Measurements from ENCODE around the gene IMMP2L. TPM values are rescaled to one million over a fixed set of nuclear protein-coding genes. Genes with fewer than 3 reads are reported as not detected.

IMMP2L gene
- total and polyA plus RNA-seq, 2 of the 4 experiments (the other 2 are of a cell fraction) = 5.8 to 9.3 TPM

DNA sequence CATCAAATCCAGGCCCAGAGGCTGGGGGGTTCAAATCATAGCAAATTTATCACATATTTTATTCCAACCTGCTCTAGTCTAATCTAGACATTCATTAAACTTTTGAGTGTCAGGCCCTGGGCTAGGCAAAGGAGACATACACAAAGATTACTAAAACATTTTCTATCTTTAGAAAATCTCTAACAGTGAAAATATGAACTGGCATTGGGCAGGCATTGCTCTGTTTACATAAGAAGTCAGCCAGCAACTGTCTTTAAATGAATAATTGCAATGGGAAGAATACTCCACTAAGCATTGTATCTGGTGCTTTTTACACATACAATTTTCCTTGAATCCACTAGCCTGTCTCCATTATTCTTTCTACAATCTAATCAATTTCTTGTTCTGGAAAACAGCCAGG, 693.8 kb downstream of the IMMP2L start:
- in situ Hi-C loops (cut with MboI; ENCODE audit: low sequenced_read_pairs) = no loop called here
- Histone ChIP-seq H3K56ac (ENCODE audit: extremely low read depth, insufficient read depth, low read length) (no peak overlapping the region), H2AK9ac (replicated peaks; ENCODE audit: low read depth, low read length, poor library complexity) (no peak overlapping the region), H3K18ac (ENCODE audit: low read depth, low read length) (no peak overlapping the region), H3K4me3 (ENCODE audit: insufficient read depth, low read depth, low read length) (no peak overlapping the region), H3K27ac (ENCODE audit: insufficient read depth, low read length) (no peak overlapping the region), H3K4ac (ENCODE audit: low read depth, low read length) (no peak overlapping the region), H3K27me3 (ENCODE audit: control insufficient read depth, insufficient read depth, low read length) (no peaks in the 10 kb centered on the region), H2BK15ac (ENCODE audit: low read depth, low read length) (no peak overlapping the region), H2AFZ (replicated peaks; ENCODE audit: low read length, poor library complexity) (no peak overlapping the region), H4K91ac (ENCODE audit: insufficient read depth, low read depth, low read length) (no peak overlapping the region), H2BK20ac (ENCODE audit: low read depth, low read length) (no peak overlapping the region), H3K79me1 (ENCODE audit: low read depth in 1 of 2, low read length in 2 of 2) (no peaks in the 10 kb centered on the region), H4K20me1 (ENCODE audit: insufficient read depth, low read length) (no peaks in the 10 kb centered on the region), H3K9me1 (ENCODE audit: insufficient read depth, low read length) (no peaks in the 10 kb centered on the region), H2BK120ac (ENCODE audit: low read depth, low read length) (no peak overlapping the region), H4K8ac (ENCODE audit: low read depth in 2 of 2, low read length in 2 of 2) (no peak overlapping the region), H2AK5ac (ENCODE audit: low read depth, low read length) (no peak overlapping the region), H2BK5ac (ENCODE audit: low read depth, low read length, poor library complexity, severe bottlenecking) (no peak overlapping the region), H3K9ac (ENCODE audit: low read depth, low read length) (no peak overlapping the region), H3K36me3 (ENCODE audit: control insufficient read depth, insufficient read depth, low read length) (no peaks in the 10 kb centered on the region), H3K23ac (ENCODE audit: low read depth, low read length) (no peak overlapping the region), H3K4me1 (ENCODE audit: control insufficient read depth, insufficient read depth, low read length) (no peaks in the 10 kb centered on the region), H4K5ac (ENCODE audit: low read depth, low read length) (no peak overlapping the region), H3K4me2 (ENCODE audit: low read depth, low read length) (no peak overlapping the region), H3K14ac (replicated peaks; ENCODE audit: low read depth, low read length) (no peak overlapping the region), H3K9me3 (ENCODE audit: control insufficient read depth, insufficient read depth, low read length) (0 out of 2 replicates have a peak, but pooled peaks cover 3% of the 10 kb centered on the region)
- TF ChIP-seq MXI1 (IDR thresholded peaks at IDR 0.05; ENCODE audit: borderline replicate concordance, low read depth, low read length) = no peak
- no peak for TF ChIP-seq MAZ (IDR thresholded peaks at IDR 0.05; ENCODE audit: borderline replicate concordance, low read depth, low read length)
- no peak for TF ChIP-seq CTCF (conservative IDR thresholded peaks at IDR 0.05; ENCODE audit: low read depth, low read length)
- no peak for TF ChIP-seq RAD21 (IDR thresholded peaks at IDR 0.05; ENCODE audit: low read length)
- TF ChIP-seq RFX5 (IDR thresholded peaks at IDR 0.05; ENCODE audit: low read depth, low read length) = no peak
- no peak for ATAC-seq (ENCODE audit: low read depth)
- intact Hi-C loops (cut with micrococcal nuclease) = no loop called here
- POLR2A ChIA-PET (ENCODE audit: unreplicated experiment) = no interaction called here
- CTCF ChIA-PET = no interaction called here
- BruUV-seq (replicated peaks) = no TSS peak
- DNase-seq = no peak
- dilution Hi-C loops (cut with HindIII; ENCODE audit: low sequenced_read_pairs, unreplicated experiment) = no loop called here
